Mesenchymal stem cell (in vitro differentiated cells and primary cell): ENCODE data around the gene ADCY1.

Experiments used
- DNase-seq: peaks from one replicate; pipeline ENCODE4 v3.0.0-alpha.2; 2013
- H2AFZ ChIP-seq: one replicate; pipeline ENCODE4 v1.6.1; 2013; ENCODE audit warnings: low read depth, mild to moderate bottlenecking, control low read depth, inconsistent platforms, low read length, moderate library complexity
- H2AK5ac ChIP-seq: 2 replicates; pipeline ENCODE4 v1.6.1; 2013; ENCODE audit warnings: low read length, moderate library complexity, mild to moderate bottlenecking, inconsistent platforms; ENCODE audit not compliant: severe bottlenecking
- H2BK120ac ChIP-seq: one replicate; pipeline ENCODE4 v1.6.1; 2013; ENCODE audit warnings: low read depth, mild to moderate bottlenecking, inconsistent platforms, low read length, moderate library complexity
- H2BK12ac ChIP-seq, 2 experiments: one replicate each; pipeline ENCODE4 v1.6.1; 2013; ENCODE audit warnings: inconsistent platforms in 2 of 2, low read length in 2 of 2, mild to moderate bottlenecking in 2 of 2, moderate library complexity in 2 of 2, control low read depth in 1 of 2
- H2BK15ac ChIP-seq: one replicate; pipeline ENCODE4 v1.6.1; 2013; ENCODE audit warnings: mild to moderate bottlenecking, low read depth, inconsistent platforms; ENCODE audit not compliant: poor library complexity, severe bottlenecking
- H2BK5ac ChIP-seq: 2 replicates; pipeline ENCODE4 v1.6.1; 2013; ENCODE audit warnings: low read depth, mild to moderate bottlenecking, low read length, control low read depth, inconsistent platforms; ENCODE audit not compliant: poor library complexity, severe bottlenecking
- H3K14ac ChIP-seq, 2 experiments: one replicate each; pipeline ENCODE4 v1.6.1; 2013; ENCODE audit warnings: inconsistent platforms in 2 of 2, low read length in 2 of 2, control low read depth in 1 of 2, mild to moderate bottlenecking in 1 of 2, moderate library complexity in 1 of 2
- H3K18ac ChIP-seq, 2 experiments: one replicate each; pipeline ENCODE4 v1.6.1; 2013; ENCODE audit warnings: inconsistent platforms in 2 of 2, low read length in 2 of 2, control low read depth in 1 of 2, low read depth in 1 of 2, mild to moderate bottlenecking in 1 of 2
- H3K23ac ChIP-seq, 2 experiments: one replicate each; pipeline ENCODE4 v1.6.1; 2013; ENCODE audit warnings: inconsistent platforms in 2 of 2, low read length in 2 of 2, mild to moderate bottlenecking in 2 of 2, moderate library complexity in 2 of 2, control low read depth in 1 of 2
- H3K27ac ChIP-seq: 2 replicates; pipeline ENCODE4 v1.5.1; 2013; ENCODE audit warnings: mild to moderate bottlenecking, moderate library complexity, low read length, control low read depth, inconsistent platforms; ENCODE audit not compliant: poor library complexity, severe bottlenecking
- H3K27me3 ChIP-seq, 2 experiments: 2 replicates each; pipeline versions ENCODE4 v1.6.1 to v1.7.0; 2013; ENCODE audit warnings: low read length in 2 of 2, mild to moderate bottlenecking in 2 of 2, moderate library complexity in 2 of 2, control low read depth in 1 of 2, inconsistent platforms in 1 of 2; ENCODE audit not compliant: control insufficient read depth in 1 of 2, insufficient read depth in 1 of 2
- H3K36me3 ChIP-seq, 2 experiments: 2 replicates each; pipeline versions ENCODE4 v1.6.1 to v1.7.0; 2013; ENCODE audit warnings: low read length in 2 of 2, control low read depth in 1 of 2, inconsistent platforms in 1 of 2, low read depth in 1 of 2, mild to moderate bottlenecking in 1 of 2; ENCODE audit not compliant: insufficient read depth in 2 of 2, control insufficient read depth in 1 of 2
- H3K4ac ChIP-seq, 2 experiments: one replicate each; pipeline ENCODE4 v1.6.1; 2013; ENCODE audit warnings: inconsistent platforms in 2 of 2, low read length in 2 of 2, mild to moderate bottlenecking in 2 of 2, moderate library complexity in 2 of 2, control low read depth in 1 of 2, low read depth in 1 of 2
- H3K4me1 ChIP-seq: 2 replicates; pipeline ENCODE4 v1.6.1; 2013; ENCODE audit warnings: low read depth, low read length, control low read depth; ENCODE audit not compliant: control insufficient read depth, insufficient read depth
- H3K4me2 ChIP-seq: 2 replicates; pipeline ENCODE4 v1.6.1; 2013; ENCODE audit warnings: low read length, mild to moderate bottlenecking, inconsistent platforms; ENCODE audit not compliant: poor library complexity, severe bottlenecking
- H3K4me3 ChIP-seq, 2 experiments: 2 replicates each; pipeline versions ENCODE4 v1.5.1 to v1.7.0; 2013; ENCODE audit warnings: low read length in 2 of 2, mild to moderate bottlenecking in 2 of 2, control low read depth in 1 of 2, low read depth in 1 of 2; ENCODE audit not compliant: insufficient read depth in 1 of 2
- H3K79me1 ChIP-seq: replicated peaks from 2 replicates; pipeline ENCODE4 v1.6.1; 2013; ENCODE audit warnings: mild to moderate bottlenecking, control low read depth, low read length, inconsistent platforms; ENCODE audit not compliant: poor library complexity, severe bottlenecking
- H3K9ac ChIP-seq: 2 replicates; pipeline ENCODE4 v1.7.0; 2013; ENCODE audit warnings: mild to moderate bottlenecking, low read length, moderate library complexity
- H3K9me3 ChIP-seq: 2 replicates; pipeline ENCODE4 v1.7.0; 2013; ENCODE audit warnings: mild to moderate bottlenecking, low read length; ENCODE audit not compliant: control insufficient read depth
- H4K8ac ChIP-seq: one replicate; pipeline ENCODE4 v1.6.1; 2013; ENCODE audit warnings: inconsistent platforms, mild to moderate bottlenecking, low read length, moderate library complexity
- H4K91ac ChIP-seq: one replicate; pipeline ENCODE4 v1.6.1; 2013; ENCODE audit warnings: mild to moderate bottlenecking, low read length, inconsistent platforms
- WGBS: methylation state at CpG from one replicate; pipeline ENCODE4 v1.1.7; 2013; ENCODE audit warnings: mixed read lengths; 5-methylcytosine and 5-hydroxymethylcytosine counted together

The ADCY1 gene

DNA sequence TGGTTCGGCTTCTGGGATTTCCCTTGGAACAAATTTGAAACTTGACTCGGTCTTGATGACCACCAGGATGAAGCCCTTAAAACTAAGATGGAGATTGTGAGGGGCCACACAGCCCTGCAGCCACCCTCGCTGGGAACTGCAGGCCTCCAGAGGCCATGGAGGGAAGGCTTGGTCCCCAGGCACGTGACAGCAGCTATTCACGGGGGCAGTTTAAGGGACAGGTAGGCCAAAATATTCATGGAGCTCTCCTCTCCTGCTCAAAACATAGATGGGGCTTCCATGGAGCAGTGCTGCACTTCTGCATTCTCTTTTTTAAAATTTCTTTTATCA lies 137.0 kb downstream of the ADCY1 start:
- H3K4ac ChIP-seq = no peak overlapping the region
- no peak overlapping the region for H3K14ac ChIP-seq
- H3K4me2 ChIP-seq = no peak overlapping the region
- peaks cover 1% of the 10 kb centered on the region for H3K4me1 ChIP-seq
- no peak overlapping the region for H4K8ac ChIP-seq
- H3K9me3 ChIP-seq = no peaks in the 10 kb centered on the region
- no peak overlapping the region for H2BK5ac ChIP-seq
- H3K23ac ChIP-seq = no peak overlapping the region
- H2BK12ac ChIP-seq = no peak overlapping the region
- peaks cover 0 to 48% of the 10 kb centered on the region in 2 experiments for H3K27me3 ChIP-seq
- no peak overlapping the region for H3K27ac ChIP-seq
- no peak overlapping the region for H3K4me3 ChIP-seq
- no peak for DNase-seq
- H2BK15ac ChIP-seq = no peak overlapping the region
- H2AFZ ChIP-seq = no peak overlapping the region
- H2AK5ac ChIP-seq = no peak overlapping the region
- no peak overlapping the region for H3K18ac ChIP-seq
- no peaks in the 10 kb centered on the region for H3K79me1 ChIP-seq
- no peak overlapping the region for H3K9ac ChIP-seq
- H2BK120ac ChIP-seq = no peak overlapping the region
- WGBS = 94% methylated on average over 5 of the region's 5 CpGs
- H4K91ac ChIP-seq = no peak overlapping the region
- H3K36me3 ChIP-seq = peaks cover 0 to 3% of the 10 kb centered on the region in 2 experiments

DNA sequence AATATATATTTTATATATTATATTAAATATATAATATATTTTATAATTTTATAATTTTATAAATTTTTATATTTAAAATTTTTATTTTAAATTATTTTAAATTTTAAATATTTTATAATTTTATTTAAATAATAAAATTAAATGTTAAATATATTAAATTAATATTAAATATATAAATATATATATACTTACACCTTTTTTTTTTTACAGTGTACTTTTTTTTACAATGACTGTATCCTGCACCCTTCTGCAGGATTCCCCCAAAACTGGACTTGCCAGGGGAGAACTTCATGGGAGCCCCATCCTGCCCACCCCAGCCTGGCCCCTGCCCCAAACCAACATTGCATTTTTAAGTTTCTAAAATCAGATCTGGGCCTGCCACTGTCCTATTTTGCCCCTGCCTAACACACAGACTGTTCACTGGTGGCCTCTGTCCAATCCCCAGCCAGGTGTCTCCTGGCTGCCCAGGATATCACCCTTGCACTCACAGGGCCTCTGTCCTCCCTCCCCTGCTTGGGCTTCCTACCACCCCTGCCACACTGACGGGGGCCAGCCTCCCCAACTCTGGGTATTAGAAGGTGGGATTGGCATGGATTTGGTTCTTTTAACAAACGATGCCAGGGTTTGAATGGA lies 138.0 kb downstream of the ADCY1 start:
- Histone ChIP-seq H2AFZ (no peak overlapping the region), H3K27ac (no peak overlapping the region), H3K4ac (no peak overlapping the region), H2BK5ac (no peak overlapping the region), H3K36me3 (peaks cover 0 to 3% of the 10 kb centered on the region in 2 experiments), H2BK15ac (peak overlapping the region; percentile 12), H4K8ac (no peak overlapping the region), H2AK5ac (no peak overlapping the region), H3K23ac (no peak overlapping the region), H3K27me3 (peaks cover 0 to 45% of the 10 kb centered on the region in 2 experiments), H4K91ac (no peak overlapping the region), H3K4me1 (peaks cover 1% of the 10 kb centered on the region), H2BK12ac (no peak overlapping the region), H3K9ac (no peak overlapping the region), H3K4me2 (no peak overlapping the region), H3K79me1 (no peaks in the 10 kb centered on the region), H2BK120ac (no peak overlapping the region), H3K4me3 (no peak overlapping the region), H3K9me3 (no peaks in the 10 kb centered on the region), H3K18ac (peak overlapping the region in 1 of 2 experiments; percentile 58), H3K14ac (peak overlapping the region in 1 of 2 experiments; percentile 69)
- WGBS = 83% methylated on average over 1 of the region's 2 CpGs
- DNase-seq = no peak

DNA sequence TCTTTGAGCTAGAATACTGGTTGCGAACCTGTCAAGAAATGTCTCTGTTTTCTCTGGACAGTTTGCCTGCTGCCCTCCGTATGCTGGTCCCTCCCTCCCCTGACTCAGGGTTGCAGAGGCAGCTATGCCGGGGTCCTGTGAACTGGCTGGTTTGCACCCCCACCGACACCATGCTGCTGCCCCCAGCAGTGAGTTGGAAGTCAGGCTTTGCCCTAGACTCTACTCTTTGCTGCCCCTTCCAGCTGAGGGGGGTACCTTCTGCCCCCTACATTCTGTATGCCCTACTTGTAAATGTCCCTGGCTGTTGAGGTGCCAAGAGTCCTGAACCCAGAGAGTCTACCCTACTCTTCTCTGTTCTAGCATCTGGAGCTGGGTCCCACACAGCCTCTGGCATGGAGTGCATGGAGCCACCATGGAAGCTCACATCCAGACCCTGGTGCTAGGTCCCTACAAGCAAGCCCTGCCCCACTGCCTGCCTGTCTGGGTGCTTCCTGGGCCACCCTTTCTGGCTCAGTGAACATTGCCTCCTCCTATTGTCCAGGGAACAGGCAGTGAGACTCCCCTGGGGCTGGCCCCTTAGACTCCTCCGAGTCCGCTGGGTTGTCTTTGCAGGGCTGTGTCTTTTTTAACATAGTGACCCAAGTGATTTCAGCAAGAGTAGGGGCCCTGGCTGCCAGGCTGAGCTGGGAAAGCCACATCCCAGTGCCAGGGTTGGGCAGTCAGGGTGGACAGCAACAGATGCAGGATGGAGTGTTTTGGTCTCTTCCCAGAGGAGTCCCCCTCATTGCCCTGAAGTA lies 138.9 kb downstream of the ADCY1 start:
- 92% methylated on average over 6 of the region's 6 CpGs for WGBS
- no peaks in the 10 kb centered on the region for H3K79me1 ChIP-seq
- no peak overlapping the region for H3K18ac ChIP-seq

DNA sequence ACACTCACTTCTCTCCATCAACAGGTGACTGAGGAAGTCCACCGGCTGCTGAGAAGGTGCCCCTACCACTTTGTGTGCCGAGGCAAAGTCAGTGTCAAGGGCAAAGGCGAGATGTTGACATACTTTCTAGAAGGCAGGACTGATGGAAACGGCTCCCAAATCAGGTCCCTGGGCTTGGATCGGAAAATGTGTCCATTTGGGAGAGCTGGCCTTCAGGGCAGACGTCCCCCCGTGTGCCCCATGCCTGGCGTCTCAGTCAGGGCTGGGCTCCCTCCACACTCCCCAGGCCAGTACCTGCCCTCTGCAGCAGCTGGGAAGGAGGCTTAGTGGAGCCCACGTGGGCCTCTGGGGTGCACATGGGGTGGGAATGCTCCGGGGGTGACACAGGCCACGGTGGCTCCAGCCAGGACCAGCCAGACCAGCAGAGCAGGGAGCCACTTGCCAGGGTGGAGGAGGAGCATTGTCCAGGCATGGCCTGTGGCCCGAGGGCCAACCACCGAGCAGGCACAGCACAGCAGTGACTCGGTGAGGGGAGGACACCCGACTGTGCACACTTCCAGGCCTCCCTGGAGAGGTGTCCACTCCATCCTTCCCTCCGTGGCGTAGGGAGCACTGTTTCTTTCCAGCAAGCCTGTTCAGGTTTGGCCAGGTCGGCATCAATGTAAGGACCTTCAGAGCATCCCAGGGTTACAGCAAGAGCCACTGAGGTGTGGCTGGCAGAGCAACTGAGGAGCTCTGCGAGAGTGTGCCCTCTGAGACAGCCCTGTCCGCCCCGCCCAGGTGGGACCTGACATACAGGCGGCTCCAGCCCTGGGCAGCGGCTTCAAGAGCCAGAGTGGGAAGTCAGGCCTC lies 139.7 kb downstream of the ADCY1 start:
- H4K8ac ChIP-seq = no peak overlapping the region
- H2BK15ac ChIP-seq = no peak overlapping the region
- peaks cover 0 to 35% of the 10 kb centered on the region in 2 experiments for H3K27me3 ChIP-seq
- 88% methylated on average over 23 of the region's 23 CpGs for WGBS
- H2BK12ac ChIP-seq = no peak overlapping the region
- H3K4me1 ChIP-seq = peaks cover 7% of the 10 kb centered on the region
- no peak overlapping the region for H4K91ac ChIP-seq
- DNase-seq = no peak
- H2AFZ ChIP-seq = no peak overlapping the region
- H3K23ac ChIP-seq = no peak overlapping the region
- no peak overlapping the region for H2BK120ac ChIP-seq
- no peak overlapping the region for H3K14ac ChIP-seq
- H3K9ac ChIP-seq = no peak overlapping the region
- no peak overlapping the region for H3K18ac ChIP-seq
- no peak overlapping the region for H3K4me3 ChIP-seq
- H3K79me1 ChIP-seq = no peaks in the 10 kb centered on the region
- H2AK5ac ChIP-seq = no peak overlapping the region
- no peak overlapping the region for H3K27ac ChIP-seq
- no peak overlapping the region for H3K4ac ChIP-seq
- H3K9me3 ChIP-seq = no peaks in the 10 kb centered on the region
- H3K36me3 ChIP-seq = peaks cover 0 to 3% of the 10 kb centered on the region in 2 experiments
- no peak overlapping the region for H2BK5ac ChIP-seq
- H3K4me2 ChIP-seq = no peak overlapping the region

More for the DNA sequence above, 138.9 kb downstream of the ADCY1 start:
- no peak overlapping the region for H4K8ac ChIP-seq
- no peak overlapping the region for H2BK15ac ChIP-seq
- H3K4me1 ChIP-seq = peaks cover 4% of the 10 kb centered on the region
- no peaks in the 10 kb centered on the region for H3K9me3 ChIP-seq
- no peak overlapping the region for H3K23ac ChIP-seq
- peak overlapping the region; percentile 0 for H2AFZ ChIP-seq
- no peak overlapping the region for H3K27ac ChIP-seq
- no peak overlapping the region for H3K14ac ChIP-seq
- H3K27me3 ChIP-seq = peaks cover 0 to 41% of the 10 kb centered on the region in 2 experiments
- H3K4me2 ChIP-seq = no peak overlapping the region
- no peak overlapping the region for H2BK120ac ChIP-seq
- no peak overlapping the region for H2BK12ac ChIP-seq
- peak overlapping the region; percentile 18 for H4K91ac ChIP-seq
- H3K4me3 ChIP-seq = no peak overlapping the region
- H2BK5ac ChIP-seq = no peak overlapping the region
- no peak overlapping the region for H3K9ac ChIP-seq
- no peak overlapping the region for H3K4ac ChIP-seq
- H3K36me3 ChIP-seq = peaks cover 0 to 3% of the 10 kb centered on the region in 2 experiments
- DNase-seq = no peak
- no peak overlapping the region for H2AK5ac ChIP-seq
